ENCODE data around the gene FAR1.

The FAR1 gene

DNA sequence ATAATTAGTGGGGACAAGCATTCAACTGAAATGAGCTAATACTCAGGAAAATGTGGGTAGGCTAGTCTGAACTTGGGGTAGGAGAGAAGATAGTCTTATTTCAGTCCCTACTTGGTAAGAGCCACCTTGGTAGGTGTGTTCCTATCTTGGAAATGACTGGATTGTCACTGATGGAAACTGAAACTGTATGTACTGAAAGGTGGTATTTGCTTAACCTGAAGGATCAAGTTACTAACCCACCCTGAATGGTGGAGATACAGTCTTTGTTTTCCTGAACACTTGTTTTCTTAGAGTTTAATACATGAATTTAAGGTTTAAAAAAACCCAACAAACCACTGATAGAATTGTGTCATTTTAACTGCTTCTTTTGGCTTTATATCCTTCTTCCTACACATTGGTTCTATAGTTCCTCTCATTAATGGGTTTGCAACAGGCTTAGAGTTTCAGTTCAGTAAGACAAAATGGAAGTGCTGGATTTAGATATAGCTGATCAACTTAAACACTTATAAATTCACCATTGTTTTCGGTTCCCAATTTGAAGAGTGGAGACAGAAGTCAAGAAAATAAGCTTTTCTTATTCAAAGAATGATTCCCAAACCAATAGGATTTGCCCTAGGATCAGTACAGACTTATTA is 4.2 kb downstream of the FAR1 start:
- no peak for DNase-seq

DNA sequence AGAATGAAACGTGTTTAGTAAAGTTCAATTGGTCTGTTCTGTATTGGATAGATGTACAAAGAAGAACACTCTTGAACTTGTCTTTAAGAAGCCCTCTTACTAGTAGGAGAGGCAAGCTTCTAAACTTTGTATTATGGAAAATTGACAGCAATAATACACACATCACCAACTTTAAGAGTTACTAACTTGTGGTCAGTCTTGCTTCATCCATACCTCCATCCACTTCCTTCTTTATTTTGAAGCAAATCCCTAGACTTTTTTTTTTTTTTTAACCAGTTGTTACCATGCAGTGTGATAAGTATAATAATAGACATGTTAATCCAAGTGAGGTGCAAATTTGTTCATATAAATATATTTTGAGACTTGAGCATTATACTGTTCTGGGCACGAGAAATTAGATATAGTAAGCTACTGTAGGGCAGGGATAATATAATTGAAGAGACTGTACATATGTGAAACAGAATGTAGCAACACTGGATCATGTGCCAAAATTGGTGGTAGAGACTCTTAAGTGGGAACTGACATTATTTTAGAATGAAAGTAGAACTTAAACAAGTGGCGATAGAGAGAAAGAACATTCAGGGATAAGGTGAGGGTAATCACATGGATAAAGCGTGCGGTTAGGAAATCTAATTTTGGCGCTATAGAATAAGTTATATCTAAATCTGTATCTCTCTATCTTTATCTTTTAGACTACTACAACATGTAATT is 6.5 kb downstream of the FAR1 start:
- DNase-seq: no peak

DNA sequence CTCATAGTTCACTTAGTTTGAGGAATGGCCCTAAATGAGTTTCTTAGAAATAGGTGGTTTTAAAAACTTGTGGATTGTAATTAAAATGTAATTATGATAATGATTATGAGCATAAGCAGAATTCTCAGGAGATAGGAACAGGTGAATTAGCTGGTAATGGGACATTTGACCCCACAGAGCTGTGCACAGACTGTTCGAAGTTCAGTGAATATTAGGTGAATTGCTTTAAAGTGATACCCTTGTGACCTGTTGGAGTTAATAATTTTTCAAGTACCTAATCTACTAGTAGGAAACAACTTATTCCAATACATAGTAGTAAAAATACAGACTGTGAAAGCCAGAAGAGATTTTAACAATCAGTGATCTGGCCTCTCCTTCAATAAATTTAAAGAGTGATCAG is 8.1 kb downstream of the FAR1 start:
- DNase-seq: no peak

DNA sequence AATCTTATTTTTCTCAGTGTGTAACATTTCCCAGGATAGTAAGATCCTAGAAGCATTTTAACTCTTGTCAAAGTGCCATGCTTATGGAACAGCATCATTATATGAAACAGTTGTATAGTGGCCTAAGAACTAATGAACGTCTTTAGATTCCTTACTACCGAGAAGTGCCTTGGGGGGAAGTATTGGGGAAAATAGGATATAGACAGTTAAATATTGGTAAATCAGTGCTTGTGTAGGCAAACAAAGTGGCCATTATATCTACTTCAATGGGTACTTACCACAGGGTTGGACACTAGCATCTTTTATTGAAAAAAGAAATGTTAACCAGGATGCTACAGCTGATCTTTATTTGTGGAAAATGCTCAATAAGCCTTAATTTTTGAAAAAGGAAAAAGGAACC is 11.3 kb downstream of the FAR1 start:
- no peak for DNase-seq

DNA sequence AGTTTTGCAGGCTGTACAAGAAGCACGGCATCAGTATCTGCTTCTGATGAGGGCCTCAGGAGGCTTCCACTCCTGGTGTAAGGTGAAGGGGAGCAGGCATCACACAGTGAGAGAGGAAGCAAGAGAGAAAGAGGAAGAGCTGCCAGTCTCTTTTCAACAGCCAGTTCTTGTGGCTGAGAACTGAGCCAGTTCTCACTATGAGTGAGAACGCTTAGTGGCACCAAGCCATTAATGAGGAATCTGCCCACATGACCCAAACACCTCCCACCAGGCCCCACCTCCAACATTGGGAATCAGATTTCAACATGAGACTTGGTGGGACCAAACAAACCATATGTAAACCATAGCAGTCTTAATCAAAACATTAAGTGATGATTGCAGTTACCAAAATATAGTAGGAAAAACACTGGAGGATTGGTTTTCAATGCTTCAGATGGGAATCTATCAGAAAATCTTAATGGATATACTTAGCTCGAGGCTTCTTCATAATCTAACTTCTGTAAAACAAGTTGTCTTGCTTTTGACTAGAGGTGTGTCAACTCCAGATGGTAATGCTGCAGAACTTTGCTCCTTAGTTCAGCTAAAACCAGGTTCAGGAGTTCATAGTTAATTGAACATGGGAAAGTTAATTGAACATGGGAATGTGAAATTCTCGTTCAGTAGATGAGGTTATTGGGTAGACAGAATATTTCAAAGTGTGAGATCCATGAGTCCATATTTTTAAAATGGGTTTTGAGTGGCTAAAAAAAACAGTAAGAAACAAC is 12.2 kb downstream of the FAR1 start:
- no peak for DNase-seq

DNA sequence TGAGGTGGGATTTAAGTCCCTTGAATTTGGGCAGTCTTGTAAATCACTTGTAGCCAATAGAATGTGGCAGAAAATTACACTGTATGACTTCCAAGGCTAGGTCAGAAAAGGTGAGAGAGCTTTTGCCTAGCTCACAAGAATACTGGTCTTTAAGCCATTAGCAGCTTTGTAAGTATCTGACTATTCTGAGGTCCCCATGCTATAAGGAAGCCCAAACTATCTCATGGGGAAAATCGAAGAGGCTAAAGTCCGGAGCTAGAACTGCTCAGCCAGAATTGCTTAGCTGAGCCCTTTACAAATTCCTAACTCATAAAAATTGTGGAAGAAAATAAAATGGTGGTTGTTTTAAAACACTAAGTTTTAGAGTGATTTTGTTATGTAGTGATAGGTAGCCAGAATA is 13.0 kb downstream of the FAR1 start:
- no peak for DNase-seq

DNA sequence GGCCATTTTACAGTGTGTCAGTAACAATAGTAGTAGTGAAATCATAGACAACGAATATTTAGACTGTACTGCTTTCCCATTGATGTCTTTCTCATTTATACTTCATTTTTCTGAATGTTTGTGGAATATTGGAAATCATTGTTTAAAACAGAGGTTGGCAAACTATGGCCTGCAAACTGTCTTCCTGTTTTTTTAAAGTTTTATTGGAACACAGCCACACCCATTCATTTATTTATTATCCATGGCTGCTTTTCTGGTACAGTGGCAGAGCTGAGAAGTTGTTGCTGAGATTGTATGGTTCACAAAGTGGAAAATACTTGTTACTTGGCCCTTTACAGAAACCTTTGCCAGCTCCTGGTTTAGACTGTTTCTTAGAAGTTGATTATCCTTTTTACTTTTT is 13.7 kb downstream of the FAR1 start:
- no peak for DNase-seq

DNA sequence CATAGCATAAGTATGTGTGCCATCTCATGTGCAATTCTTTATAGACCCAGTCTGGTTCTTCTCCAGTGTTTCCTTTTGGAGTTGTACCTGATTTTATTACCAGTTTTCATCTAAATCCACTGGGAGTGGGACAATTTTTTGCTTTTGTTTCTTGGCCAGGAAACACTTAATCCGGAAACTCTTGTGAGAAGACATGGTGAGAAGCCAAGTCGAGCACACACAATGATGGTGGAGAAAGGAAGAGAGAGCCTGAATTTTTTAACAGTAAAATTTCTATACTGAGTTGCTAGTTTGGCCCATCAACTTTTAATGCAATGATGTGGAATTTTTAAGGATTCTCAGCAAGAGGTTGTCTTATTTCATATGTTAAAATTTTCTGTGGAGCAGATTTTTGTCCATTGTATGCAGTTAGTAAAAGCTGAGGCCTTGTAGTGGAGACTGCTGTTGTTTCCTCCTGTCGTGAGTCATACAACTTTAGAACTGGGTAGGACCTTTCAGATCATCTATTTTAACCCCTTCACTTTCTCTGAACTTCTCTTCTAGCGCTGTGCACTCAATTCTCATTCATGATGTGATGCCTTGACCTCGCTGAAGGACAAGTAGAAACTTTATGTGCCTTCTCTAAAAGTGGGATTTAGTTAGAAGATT is 17.1 kb downstream of the FAR1 start:
- DNase-seq: no peak

DNA sequence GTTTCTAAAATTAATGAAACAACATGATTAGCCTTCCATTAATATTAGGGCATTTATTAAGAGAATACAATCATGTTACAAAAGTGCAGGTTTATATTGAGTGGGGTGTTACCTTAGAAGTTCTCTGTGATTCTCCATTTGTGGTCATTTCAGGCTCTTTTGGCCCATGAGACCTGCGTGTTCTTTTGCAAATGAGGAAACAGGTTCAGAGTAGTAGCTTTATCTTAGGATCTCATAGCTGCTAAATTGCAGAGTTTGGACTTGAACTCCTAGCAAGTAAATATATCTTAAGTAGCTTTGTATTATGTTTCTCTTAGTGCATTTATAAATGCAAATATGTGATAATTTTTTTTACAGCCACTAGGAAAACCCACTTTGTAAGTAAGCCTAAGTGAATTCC is 18.3 kb downstream of the FAR1 start:
- no peak for DNase-seq

DNA sequence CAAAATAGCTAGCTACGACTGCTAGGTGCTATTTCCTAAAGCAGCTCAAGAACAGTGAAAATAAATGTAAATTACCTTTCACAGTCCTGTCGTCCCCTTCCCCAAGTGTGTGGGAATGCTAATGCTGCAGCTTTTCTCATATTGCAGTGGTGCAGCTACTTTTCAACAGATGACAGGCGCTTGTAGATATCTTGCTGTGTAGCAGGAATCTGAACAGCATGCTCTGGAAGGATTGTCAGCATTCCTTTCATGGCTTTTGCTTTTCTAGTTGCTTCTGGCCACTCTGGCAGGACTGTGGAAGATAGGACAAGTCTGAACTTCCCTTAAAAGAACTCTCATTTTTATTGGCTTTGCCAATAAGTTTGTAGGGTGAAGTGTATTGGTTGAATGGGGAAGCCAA is 18.8 kb downstream of the FAR1 start:
- no peak for DNase-seq

DNA sequence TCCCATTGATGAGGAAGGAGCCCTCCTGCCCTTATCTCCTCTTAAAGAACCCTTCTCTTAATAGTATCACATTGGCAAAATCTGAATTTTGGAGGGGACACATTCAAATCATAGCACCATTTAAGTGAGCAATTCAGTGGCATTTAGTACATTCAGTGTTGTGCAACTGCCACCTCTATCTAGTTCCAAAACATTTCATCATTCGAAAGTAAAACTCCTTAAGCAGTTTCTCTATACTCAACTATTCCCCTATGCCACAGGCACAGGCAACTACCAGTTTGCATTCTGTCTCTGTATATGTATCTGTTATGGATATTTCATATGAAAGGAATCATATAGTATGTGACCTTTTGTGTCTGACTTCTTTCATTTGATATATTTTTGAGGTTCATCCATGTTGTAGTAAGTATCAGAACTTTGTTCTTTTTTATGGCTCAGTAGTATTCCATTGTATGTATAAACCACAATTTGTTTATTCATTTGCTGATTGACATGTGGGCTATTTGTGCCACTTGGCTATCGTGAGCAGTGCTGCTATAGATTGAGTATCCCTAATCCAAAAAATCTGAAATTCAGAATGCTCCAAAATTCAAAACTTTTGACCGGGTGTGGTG is 22.9 kb downstream of the FAR1 start:
- DNase-seq: no peak

DNA sequence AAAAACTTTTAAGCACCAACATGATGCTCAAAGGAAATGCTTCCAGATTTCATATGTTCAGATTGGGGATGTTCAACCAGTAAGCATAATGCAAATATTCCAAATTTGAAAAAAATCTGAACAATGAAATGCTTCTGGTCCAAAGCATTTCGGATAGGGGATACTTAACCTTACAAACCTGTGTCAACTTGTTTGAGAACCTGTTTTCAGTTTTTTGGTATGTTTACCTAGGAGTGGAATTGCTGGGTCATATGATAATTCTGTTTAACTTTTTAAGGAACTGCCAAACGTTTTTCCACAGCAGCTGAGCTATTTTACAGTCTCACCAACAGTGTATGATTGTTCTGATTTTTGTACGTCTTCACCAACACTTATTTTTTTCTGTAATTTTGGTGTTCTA is 23.7 kb downstream of the FAR1 start:
- no peak for DNase-seq

DNA sequence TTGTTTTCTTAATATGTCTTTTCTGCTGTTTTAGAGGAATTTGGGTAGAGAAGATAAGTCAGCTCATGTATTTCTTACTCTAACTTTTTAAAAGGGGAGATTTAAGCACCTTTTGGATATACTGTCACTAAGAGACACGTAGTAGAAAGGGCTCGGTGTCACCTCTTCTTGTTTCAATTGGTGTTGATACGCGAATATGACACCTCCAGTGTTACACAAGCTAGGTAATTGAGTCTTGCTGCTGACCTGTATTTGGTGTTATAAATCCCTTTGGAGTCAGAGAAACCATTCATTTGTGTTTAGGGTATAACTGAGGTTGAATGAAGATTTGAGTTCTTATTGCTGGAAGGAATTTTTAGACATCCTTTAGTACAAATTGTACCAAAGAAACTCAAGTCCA is 25.6 kb downstream of the FAR1 start:
- no peak for DNase-seq

DNA sequence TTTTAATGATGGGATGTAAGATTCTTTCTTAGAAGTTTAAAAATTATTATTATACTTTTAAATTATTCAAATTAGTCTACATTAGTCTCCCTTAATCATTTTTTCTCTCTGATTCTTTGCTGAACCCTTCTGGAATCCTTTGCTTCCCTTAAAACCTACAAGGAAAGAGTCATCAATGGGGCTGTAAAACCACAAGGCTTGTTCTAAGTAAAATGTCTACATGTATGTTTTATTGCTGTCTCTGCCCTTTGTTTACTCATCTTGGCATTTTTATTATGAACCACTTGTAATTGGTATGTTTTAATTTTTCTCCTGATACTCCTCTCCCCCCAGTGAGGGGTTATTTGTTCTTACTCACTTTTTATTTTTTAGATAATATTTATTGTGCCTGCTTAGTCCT is 27.4 kb downstream of the FAR1 start:
- no peak for DNase-seq

DNA sequence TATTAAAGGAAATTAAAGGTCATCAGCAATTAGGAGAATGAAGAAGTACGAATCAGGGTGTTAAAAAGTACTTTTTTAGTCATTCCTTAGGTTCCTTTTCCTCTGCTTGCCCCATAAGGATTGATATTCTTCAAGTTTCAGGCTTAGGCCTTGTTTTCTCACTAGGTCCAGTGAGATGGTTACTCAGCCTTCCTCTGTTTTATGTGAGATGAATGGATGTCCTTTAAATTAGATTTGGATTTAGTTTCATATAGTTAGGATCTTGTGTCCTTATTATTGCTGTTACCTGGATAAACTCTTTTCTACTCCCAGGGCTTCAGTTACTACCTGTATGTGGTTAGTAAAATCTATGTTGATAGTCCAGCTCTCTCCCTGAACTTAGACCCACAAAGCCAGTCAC is 29.2 kb downstream of the FAR1 start:
- no peak for DNase-seq

DNA sequence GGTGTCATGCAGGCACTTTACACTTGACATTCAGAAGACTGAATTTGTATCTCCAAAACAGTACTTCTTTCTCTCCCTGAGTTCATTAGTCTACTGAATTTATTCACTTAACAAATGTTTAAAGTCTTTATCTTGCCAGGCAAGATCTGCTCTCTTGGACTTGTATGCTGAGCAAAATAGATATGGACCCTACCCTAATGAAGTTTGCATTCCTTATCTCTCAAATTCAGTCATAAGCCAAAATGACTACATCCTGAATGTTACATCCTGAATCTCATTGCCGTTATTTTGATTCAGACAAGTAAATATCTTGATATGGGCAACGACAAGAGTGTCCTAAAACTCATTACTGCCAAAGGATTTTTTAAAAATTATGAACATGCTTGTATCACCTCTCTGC is 29.7 kb downstream of the FAR1 start:
- DNase-seq: no peak

DNA sequence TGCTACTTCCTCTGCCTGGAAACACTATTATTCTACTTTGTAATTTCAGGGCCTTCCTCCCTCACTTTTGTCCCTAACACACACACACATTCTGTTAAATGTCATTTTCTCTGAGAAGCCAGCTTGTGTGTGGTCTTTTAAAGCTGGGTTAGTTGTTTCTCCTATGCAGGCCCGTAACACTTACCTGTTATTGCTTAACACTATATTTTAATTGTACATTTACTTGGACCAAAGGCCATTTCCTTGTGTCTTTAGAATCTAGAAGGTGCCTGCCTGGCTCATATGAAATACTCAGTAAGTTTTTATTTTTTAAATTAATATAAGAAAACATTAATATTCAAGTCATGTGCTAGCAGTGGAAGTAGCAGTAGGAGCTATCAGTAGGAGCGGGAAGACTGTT is 30.6 kb downstream of the FAR1 start:
- no peak for DNase-seq

DNA sequence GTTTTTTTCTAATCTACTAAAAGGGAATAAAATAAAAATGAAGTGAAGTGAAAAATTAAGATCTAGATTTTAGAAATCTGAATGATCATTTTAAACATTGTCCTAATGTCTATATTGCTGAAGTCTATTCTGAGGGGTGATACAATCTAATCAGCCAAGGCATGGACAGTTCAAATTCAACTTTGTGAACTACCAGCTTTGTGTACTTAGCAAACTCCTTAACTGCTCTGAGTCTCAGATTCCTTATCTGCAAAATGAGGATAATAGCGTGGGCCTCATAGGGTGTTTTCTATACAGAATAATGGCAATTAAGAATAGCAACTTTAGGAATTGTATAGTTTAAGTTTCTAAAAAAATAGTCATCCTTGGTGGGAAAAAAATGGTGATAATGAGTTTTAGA is 31.4 kb downstream of the FAR1 start:
- DNase-seq: no peak

DNA sequence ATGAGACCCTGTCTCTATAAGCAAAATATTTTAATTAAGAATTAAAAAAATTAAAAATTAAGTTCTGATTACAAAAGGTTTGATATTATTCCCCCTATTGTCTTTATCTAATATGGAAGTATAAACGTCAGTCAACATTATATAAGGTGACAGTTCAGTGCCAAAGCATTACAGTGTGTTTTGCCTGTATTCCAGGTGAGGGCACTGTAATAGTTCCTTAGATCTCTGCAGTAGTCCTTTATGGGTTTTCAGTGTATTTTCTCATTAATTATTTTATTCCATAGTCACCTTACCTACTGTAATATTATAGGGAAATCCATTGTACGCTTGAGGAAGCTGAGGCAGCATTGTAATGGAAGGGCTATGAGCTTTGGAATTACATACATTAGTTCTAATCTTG is 33.0 kb downstream of the FAR1 start:
- no peak for DNase-seq

DNA sequence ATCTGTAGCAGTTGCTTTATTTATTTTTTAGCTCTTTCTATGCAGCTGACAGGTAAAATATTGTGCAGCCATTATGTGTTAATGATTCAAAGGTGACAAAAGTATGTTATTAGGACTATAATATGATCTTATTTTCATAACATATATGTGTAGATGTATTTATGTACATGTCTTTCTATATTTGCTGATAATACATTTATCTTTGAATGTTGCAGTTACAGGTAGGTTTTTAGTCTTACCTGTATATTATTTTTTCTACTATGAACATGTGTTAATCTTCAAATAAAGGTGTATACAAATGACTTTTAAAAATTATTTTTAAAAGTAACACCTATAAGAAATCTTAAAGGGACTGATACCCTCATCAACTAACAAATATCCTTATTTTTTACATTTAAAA is 33.6 kb downstream of the FAR1 start:
- no peak for DNase-seq

DNA sequence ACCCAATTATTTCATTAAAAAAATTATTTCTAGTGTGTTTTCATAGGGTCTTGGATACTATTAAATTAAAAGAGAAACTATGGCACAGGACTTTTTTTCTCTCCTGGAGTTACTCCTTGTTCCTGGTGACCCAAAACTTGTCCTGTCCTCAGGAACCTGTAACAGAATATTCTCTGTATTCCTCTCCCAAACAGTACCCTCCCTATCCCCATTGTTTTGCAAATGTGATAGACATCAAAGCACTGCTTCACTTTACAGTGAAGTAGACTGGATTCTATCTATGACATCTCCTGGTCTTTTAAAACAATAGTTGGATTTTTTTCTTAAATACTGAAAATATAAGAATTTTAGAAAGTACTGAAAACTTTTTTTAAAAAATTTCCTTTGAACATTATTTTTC is 37.2 kb downstream of the FAR1 start:
- no peak for DNase-seq

DNA sequence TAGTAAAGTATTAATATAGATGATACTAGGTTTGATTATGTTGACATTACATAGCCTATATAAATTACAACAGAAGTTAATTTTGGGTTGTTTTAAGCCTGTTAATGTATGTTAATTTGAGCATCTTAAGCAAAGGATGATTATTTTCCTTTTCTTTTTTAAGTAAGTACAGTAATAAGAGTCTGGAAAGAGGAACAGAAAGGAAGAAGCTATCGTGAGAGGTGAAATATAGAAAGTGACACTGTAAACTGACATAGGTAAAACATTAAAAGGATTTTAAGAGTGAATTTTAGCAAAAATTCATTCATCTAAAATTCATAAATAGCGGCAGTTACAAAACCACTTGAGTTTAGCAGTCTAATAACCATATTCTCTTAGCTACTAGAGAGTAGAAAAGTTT is 45.5 kb downstream of the FAR1 start:
- DNase-seq: no peak

DNA sequence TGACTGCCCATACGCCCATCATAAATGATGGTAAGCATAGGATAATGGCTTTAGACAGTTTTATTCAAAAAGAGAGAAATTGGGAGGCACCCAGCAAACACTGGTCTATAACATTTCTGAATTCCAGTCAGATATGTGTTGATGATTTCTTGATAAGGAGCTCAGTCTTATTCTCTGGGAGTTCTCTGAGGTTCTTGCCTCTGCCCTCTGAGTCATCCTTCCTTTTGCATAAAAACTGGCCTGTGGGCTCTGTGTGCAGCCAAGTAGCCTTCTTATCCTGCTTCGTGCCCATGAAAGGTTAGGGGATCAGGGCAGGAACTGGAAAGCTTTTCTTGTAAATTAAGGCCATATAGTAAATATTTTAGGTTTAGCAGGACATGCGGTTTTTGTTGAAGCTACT is 48.9 kb downstream of the FAR1 start:
- no peak for DNase-seq

DNA sequence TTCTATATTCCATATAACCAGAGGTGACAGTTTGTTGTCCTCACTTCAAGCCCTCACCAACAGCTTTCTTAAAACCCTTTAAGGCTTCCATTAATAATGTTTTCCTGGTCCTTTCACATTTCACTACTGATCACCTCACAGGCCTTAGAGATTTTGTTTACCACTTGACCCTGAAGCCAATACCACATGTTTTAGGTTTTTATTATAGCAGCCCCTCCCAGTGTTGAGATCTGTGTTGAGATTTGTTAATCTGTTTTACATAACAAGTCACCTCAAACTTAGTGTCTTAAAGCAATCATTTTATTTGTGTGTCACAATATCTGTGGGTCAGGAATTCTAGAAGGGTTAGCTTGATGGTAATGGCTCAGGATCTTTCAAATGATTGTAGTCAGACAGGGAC is 49.9 kb downstream of the FAR1 start:
- no peak for DNase-seq
